K562 (cell line): Measurements from ENCODE around the gene FBXO17. TPM values are rescaled to one million over a fixed set of nuclear protein-coding genes. Genes with fewer than 3 reads are reported as not detected.

Source experiments
- ATF6 ChIP-seq: sonication (generic); formaldehyde crosslinking; IDR thresholded peaks from 2 replicates; pipeline ENCODE4 v1.4.0; 2020; ENCODE audit warnings: mild to moderate bottlenecking, missing genetic modification reagents
- BRCA1 ChIP-seq, 2 experiments: fragments of 450-650 bp in 1 of 2; sonication (generic) in 1 of 2; formaldehyde crosslinking in 1 of 2; IDR thresholded peaks; 2 replicates each; pipeline versions ENCODE4 v1.5.0 to v1.6.1; 2017 to 2020; ENCODE audit warnings: mild to moderate bottlenecking in 1 of 2, missing genetic modification reagents in 1 of 2
- CREM ChIP-seq: IDR thresholded peaks from 2 replicates; pipeline ENCODE4 v1.6.1; 2014; ENCODE audit warnings: antibody characterized with exemption, low read depth
- ETV5 ChIP-seq: sonication (generic); formaldehyde crosslinking; IDR thresholded peaks from 2 replicates; pipeline ENCODE4 v1.4.0; 2020; ENCODE audit warnings: low read depth, mild to moderate bottlenecking, missing genetic modification reagents
- EZH2 ChIP-seq: IDR thresholded peaks from 2 replicates; pipeline ENCODE4 v1.6.1; 2012; ENCODE audit warnings: low read depth, mild to moderate bottlenecking, inconsistent platforms, low read length, borderline replicate concordance
- FUS ChIP-seq: fragments of 200-400 bp; formaldehyde crosslinking; optimal IDR thresholded peaks from 2 replicates; pipeline ENCODE3; 2017; ENCODE audit warnings: low read depth, low read length
- GATAD2A ChIP-seq: fragments of 450-650 bp; IDR thresholded peaks from 2 replicates; pipeline ENCODE4 v1.6.1; 2017
- JUND ChIP-seq, 2 experiments: IDR thresholded peaks; 2 replicates in 1 of 2; 3 replicates in 1 of 2; pipeline ENCODE4 v1.6.1; 2011; ENCODE audit warnings: borderline replicate concordance in 2 of 2, low read depth in 2 of 2, low read length in 2 of 2, improper control_type of control experiment in 1 of 2, missing biosample characterization in 1 of 2, missing genetic modification characterization in 1 of 2, missing genetic modification reagents in 1 of 2
- MIER1 ChIP-seq: fragments of 450-650 bp; IDR thresholded peaks from 2 replicates; pipeline ENCODE4 v1.6.1; 2016; ENCODE audit warnings: antibody characterized with exemption, mild to moderate bottlenecking, low read depth
- NEUROD1 ChIP-seq: fragments of 150-350 bp; IDR thresholded peaks from 2 replicates; pipeline ENCODE4 v1.6.1; 2014; ENCODE audit warnings: borderline replicate concordance, low read length, low read depth; ENCODE audit not compliant: partially characterized antibody
- NFYB ChIP-seq: IDR thresholded peaks from 2 replicates; pipeline ENCODE4 v1.6.1; 2011; ENCODE audit warnings: mild to moderate bottlenecking, moderate library complexity; ENCODE audit not compliant: insufficient read length; ENCODE audit errors: extremely low read depth
- NR0B1 ChIP-seq: fragments of 450-650 bp; IDR thresholded peaks from one replicate; pipeline ENCODE4 v1.6.1; 2018; ENCODE audit warnings: mild to moderate bottlenecking, moderate library complexity; ENCODE audit not compliant: partially characterized antibody
- POLR3G ChIP-seq: IDR thresholded peaks from 2 replicates; pipeline ENCODE4 v1.6.1; 2011; ENCODE audit not compliant: insufficient read length, insufficient replicate concordance; ENCODE audit errors: extremely low read depth
- SMAD3 ChIP-seq: fragments of 450-650 bp; formaldehyde crosslinking; conservative IDR thresholded peaks from 2 replicates; pipeline ENCODE4 v1.4.0; 2020; ENCODE audit warnings: mild to moderate bottlenecking
- SMARCA4 ChIP-seq: fragments of 450-650 bp; IDR thresholded peaks from 2 replicates; pipeline ENCODE4 v1.6.1; 2016
- SNRNP70 ChIP-seq: fragments of 200-400 bp; formaldehyde crosslinking; optimal IDR thresholded peaks from 2 replicates; pipeline ENCODE3; 2017; ENCODE audit warnings: low read depth, low read length
- WHSC1 ChIP-seq: IDR thresholded peaks from one replicate; pipeline ENCODE4 v1.6.1; 2012; ENCODE audit warnings: low read length, control low read depth, inconsistent platforms
- XRCC4 ChIP-seq: IDR thresholded peaks from one replicate; pipeline ENCODE4 v1.6.1; 2011; ENCODE audit not compliant: insufficient read depth, insufficient read length; ENCODE audit errors: extremely low read depth
- ZBTB17 ChIP-seq: fragments of 450-650 bp; formaldehyde crosslinking; IDR thresholded peaks from 2 replicates; pipeline ENCODE4 v1.4.0; 2020; ENCODE audit warnings: mild to moderate bottlenecking
- ZNF140 ChIP-seq: fragments of 250-450 bp; sonication (Bioruptor Pico); IDR thresholded peaks from 2 replicates; pipeline ENCODE4 v1.8.0; 2021; ENCODE audit warnings: moderate library complexity, mild to moderate bottlenecking, inconsistent platforms
- ZNF282 ChIP-seq: sonication (generic); formaldehyde crosslinking; IDR thresholded peaks from 2 replicates; pipeline ENCODE4 v1.8.1; 2023; ENCODE audit warnings: missing genetic modification reagents
- ZNF354B ChIP-seq: fragments of 250-450 bp; sonication (Bioruptor Pico); IDR thresholded peaks from 2 replicates; pipeline ENCODE4 v1.4.0; 2020
- ZNF511 ChIP-seq: sonication (generic); formaldehyde crosslinking; IDR thresholded peaks from 2 replicates; pipeline ENCODE4 v1.8.0; 2022; ENCODE audit warnings: mild to moderate bottlenecking, missing genetic modification reagents
- polyA plus RNA-seq, 8 experiments: library from polyadenylated mRNA; depleted of rRNA in 4 of 8; stranded (reverse) in 5 of 8; unstranded in 3 of 8; fragments of >200 nt; fragmentation: Nextera tagmentation in 2 of 8; fragmentation: Illumina TruSeq in 1 of 8; extraction: Ambion mirVana in 2 of 8; extraction: Trizol in 1 of 8; gene quantifications; 2 replicates each; pipeline versions ENCODE4 v1.2.1 to v1.2.3, GENCODE V29; 2011 to 2014; ENCODE audit warnings: inconsistent platforms in 1 of 8, missing spikeins in 1 of 8
- total RNA-seq, 7 experiments: library from RNA; depleted of rRNA in 6 of 7; stranded (reverse); fragments of >200 nt in 6 of 7; fragmentation: Illumina TruSeq in 2 of 7; extraction: Trizol in 2 of 7; gene quantifications; 2 replicates each; pipeline versions ENCODE4 v1.2.1 to v1.2.3, GENCODE V29; 2011 to 2021; ENCODE audit warnings: low replicate concordance in 1 of 7
- TF ChIP-seq, protein P1 (sequence below): fragments of 250-450 bp; sonication (Bioruptor Pico); IDR thresholded peaks from 2 replicates; pipeline ENCODE4 v1.8.0; 2022; ENCODE audit warnings: moderate library complexity, mild to moderate bottlenecking, inconsistent platforms

FBXO17 gene
- total and polyA plus RNA-seq, 9 of the 15 experiments (the other 6 are each of a cell fraction or from before 2014, with no cell fraction given): 4.1 to 27.1 (median 19.0) TPM

- TF ChIP-seq NR0B1 (no peak), FUS (no peak), SMAD3 (CRISPR knock-in tag) (no peak), SNRNP70 (no peak), NFYB (peak; percentile 92), WHSC1 (no peak), ZBTB17 (CRISPR knock-in tag) (no peak), JUND (IDR thresholded peaks at IDR 0.05; ENCODE audit: borderline replicate concordance, low read depth, low read length) (no peak; the same call in 1 of the 2 replicates), JUND (tag; IDR thresholded peaks at IDR 0.05; ENCODE audit: borderline replicate concordance, low read depth, low read length) (no peak), ZNF140 (no peak), ZNF511 (0 out of 2 replicates have a peak, but pooled peaks have one; percentile 66), POLR3G (no peak), ZNF354B (CRISPR knock-in tag) (no peak), SMARCA4 (no peak), GATAD2A (no peak), ZNF282 (CRISPR knock-in tag) (no peak), NEUROD1 (peak; percentile 74), EZH2 (no peak), ETV5 (CRISPR knock-in tag) (no peak), ATF6 (CRISPR knock-in tag) (no peak), XRCC4 (no peak), MIER1 (no peak), BRCA1 (IDR thresholded peaks at IDR 0.05) (no peak), BRCA1 (CRISPR knock-in tag; IDR thresholded peaks at IDR 0.05) (no peak), CREM (peak; percentile 94)
- TF ChIP-seq, protein P1, sequence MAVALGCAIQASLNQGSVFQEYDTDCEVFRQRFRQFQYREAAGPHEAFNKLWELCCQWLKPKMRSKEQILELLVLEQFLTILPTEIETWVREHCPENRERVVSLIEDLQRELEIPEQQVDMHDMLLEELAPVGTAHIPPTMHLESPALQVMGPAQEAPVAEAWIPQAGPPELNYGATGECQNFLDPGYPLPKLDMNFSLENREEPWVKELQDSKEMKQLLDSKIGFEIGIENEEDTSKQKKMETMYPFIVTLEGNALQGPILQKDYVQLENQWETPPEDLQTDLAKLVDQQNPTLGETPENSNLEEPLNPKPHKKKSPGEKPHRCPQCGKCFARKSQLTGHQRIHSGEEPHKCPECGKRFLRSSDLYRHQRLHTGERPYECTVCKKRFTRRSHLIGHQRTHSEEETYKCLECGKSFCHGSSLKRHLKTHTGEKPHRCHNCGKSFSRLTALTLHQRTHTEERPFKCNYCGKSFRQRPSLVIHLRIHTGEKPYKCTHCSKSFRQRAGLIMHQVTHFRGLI: no peak
These were observed 44.6 kb downstream of the FBXO17 start, which contains the start of gene MRPS12 (continued) for GRCh38 chr19:38930776-38931520.
